ENCODE results near the gene CMIP.

Gene CMIP

DNA sequence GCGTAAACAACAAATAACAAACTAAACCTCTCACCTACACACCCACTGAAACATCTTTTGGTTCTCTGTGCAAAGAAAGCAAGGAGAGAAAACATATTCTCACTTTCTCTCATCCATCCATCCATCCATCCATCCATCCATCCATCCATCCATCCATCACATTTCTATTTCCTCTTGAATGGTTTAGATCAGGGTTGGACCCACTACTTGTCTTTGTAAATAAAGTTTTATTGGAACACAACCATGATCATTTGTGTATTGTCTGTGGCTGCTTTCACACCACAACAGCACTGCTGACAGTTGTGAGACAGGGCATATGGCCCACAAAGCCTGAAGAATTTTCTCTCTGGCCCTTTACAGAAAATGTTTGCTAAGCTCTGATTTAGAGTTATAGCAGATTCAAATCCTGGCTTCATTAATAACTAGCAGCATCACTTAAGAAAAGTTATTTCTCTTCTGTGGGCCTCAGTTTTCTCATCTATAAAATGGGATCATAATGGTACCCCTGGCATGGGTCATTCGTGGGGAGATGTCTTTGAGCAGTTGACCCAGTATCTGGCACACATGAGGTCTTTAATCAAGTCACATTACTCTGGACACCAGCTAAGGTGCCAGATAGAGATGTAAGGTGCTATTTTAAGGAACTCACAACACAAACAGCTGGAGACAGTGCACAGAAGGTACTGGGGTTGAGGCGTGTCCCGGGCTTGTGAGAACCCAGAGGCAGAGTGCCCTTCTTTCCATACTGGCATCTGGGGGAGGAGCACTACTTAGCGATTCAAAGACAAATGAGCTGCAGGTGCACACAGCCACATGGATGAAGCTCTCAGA, 146.3 kb downstream of the CMIP start:
- FAIRE-seq, result no peak

DNA sequence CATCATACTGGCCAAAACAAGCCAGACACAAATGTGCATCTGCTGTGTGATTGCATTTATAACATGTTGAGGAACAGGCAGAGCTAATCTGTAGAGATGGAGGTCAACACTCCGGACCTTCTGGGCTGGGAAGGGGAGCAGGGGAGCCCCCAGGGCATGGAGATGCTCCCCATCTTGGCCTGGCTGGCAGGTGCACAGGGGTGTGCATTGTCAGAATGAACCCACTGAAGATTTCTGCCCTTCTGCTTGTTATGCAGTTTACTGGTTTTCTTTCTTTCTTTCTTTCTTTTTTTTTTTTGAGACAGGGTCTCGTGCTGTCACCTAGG, 146.9 kb downstream of the CMIP start:
- FAIRE-seq, result no peak

DNA sequence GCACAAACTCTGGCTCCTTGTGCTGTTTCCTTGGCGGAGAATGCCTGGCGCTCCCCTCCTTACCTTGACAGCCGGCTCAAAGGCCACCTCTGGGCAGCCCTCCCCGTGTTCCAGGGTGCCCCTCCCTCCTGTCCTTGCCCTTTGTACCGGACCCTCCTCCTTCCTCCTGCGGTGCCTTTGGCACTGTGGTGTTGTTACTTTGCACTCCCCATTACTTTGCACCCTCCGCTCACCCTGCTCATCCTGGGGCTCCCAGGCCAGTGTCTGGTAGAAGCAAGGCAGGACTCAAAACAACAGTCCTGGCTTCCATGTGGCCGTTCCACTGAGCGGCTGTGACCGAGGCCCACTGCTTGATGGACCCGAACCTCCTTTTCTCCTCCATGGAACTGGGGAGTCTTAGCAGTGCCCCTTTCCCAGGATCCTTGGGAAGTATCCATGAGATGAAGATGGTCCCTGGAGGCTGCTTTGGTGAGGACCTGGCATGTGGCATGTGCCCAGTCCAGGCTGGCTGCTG, 147.8 kb downstream of the CMIP start:
- FAIRE-seq, result no peak

DNA sequence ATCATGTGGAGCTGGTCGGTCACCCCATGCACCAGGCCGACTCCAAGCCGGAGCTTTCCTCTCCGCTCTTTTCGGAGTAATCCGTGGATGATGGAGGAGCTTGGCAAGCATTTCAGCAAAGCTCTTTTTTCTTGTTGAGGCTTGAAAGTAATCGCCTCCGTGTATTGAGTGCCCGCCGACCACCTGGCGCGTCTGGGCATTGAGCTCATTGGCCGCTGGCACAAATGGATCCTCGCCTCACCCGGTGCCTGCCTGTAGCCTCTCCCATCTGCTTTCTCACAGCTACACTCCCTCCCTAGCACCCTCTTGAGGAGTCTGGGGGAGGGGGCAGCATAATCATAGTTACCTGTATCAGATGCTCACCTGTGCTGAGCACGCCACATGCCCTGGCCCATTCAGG, 148.9 kb downstream of the CMIP start:
- FAIRE-seq, result no peak

DNA sequence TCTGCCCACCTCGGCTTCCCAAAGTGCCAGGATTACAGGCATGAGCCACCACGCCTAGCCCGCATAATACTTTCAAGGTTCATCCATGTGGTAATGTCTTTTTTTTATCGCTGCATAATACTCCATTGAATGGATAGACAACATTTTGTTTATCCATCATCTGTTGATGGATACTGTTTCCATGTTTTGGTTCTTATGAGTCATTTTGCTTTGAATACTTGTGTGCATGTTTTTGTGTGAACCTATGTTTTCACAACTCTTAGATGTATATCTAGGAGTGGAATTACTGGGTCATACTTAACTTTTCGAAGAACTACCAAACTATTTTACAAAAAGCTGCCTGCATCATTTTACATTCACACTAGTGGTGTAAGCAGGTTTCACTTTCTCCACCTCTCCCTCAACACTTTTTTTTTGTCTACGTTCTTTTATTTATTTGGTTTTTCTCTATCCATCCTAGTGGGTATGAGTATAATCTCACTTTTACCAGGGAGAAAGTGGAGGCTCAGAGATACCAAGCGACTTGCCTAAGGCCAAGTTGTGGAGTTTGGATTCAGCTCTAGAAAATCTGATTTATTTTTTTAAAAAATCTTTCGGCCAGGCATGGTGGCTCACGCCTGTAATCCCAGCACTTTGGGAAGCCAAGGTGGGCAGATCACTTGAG, 151.2 kb downstream of the CMIP start:
- FAIRE-seq, result no peak

DNA sequence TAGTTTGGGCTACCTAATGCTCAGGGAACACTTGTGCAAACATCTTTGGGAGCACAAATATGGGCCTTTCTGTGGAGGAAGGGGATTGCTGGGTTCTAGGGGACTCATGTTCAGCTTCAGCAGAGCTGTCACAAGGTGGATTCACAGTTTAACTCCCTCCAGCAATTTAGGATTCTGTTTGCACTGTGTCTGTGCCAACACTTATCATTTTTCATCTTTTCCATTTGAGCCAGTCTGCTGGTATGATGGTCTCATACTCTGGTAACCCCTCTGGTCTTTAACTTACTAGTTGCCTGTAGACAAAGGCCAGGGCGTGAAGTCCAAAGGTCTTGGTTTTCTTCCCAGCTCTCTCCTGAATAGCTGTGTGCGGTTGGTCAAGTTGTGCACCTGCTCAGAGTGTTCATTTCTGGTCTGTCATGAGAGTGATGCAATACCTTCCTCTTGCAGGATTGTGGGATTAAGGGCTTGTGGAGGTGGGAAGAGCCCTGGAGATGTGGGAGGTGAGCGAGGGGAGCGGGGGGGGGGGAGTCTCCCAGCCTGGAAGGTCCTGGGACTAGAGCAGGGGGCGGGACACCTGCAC, 152.6 kb downstream of the CMIP start:
- no peak for FAIRE-seq

DNA sequence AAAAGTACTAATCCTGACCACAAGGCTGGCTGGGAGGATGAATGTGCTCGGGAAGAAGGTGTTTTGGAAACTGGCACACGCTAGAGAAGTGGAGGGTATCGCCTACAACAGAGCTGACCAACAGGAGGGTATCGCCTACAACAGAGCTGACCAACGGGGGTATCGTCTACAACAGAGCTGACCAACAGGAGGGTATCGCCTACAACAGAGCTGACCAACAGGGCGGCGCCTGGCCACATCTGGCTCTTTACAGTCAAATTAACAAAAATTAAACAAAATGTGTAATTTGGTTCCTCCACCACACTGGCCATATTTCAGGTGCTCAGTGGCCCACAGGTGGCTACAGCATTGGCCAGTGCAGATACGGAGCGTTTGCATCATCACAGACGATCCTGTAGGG, 153.5 kb downstream of the CMIP start:
- no peak for FAIRE-seq

DNA sequence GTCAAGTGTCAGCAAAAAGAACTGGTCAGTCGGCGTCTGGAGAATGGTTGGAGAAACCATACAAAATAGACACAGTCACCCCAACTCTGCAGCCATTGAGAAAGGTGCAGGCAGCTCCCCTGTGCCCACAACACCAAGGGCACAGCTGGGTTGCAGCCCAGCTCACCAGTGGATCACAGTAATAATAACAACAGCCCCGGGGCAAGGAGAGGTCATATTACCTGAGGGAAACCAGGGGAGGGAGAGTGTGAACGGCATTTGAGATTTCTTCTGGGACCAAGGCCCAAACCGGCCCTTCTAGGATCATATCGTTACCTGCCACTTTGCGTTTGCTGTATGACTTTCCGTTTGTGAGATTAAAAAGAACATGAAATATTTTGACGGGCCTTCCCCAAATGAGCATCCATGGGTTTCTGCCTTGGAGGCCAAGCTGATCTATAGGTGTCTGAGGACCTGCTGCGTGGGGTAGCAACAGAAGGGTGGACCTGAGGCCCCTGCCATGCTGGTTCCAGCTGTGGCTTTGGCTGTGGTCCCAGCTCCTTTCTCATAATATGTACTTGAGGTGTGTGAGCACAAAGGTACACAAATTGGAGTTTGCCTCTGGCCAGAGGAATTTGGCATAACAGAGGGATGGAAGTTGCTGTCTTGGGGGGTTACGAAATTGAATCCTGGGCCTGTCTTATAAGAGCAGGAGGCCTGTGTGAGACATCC, 154.6 kb downstream of the CMIP start:
- FAIRE-seq, result no peak

DNA sequence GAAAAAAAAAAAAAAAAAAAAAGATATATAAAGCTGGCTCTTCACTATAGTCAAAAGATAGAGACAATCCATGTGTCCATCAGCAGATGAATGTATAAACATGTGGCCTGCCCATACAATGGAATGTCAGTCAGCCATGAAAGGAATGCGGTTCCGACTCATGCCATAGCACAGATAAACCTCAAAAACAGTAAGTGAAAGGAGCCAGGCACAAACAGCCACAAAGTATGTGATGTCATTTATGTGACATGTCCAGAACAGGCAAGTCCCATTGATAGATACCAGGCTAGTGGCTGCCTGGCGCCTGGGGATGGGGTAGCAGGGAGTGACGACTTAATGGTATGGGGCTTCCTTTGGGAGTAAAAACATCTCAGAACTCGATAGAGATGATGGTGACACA, 155.7 kb downstream of the CMIP start:
- FAIRE-seq, result no peak

DNA sequence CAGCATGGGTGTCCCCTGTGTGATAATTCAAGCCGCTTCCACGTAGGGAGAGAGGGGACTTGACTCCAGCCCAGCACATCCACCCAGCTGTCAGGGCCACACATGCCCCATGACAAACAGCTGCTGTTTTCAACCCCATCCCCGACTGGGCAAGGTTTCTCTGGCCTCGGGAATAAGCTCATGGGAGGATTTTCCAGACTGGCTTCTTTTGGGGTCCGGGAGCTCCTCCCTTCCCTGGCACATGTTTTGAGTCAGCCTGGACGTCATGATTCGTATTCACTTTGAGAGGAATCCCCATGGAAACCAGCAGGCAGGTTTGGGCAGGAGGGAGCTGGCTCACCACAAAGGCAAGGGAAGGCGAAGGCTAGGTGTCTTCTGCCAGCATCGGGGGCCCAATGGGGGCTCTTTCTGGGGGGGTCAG, 156.4 kb downstream of the CMIP start:
- no peak for FAIRE-seq

DNA sequence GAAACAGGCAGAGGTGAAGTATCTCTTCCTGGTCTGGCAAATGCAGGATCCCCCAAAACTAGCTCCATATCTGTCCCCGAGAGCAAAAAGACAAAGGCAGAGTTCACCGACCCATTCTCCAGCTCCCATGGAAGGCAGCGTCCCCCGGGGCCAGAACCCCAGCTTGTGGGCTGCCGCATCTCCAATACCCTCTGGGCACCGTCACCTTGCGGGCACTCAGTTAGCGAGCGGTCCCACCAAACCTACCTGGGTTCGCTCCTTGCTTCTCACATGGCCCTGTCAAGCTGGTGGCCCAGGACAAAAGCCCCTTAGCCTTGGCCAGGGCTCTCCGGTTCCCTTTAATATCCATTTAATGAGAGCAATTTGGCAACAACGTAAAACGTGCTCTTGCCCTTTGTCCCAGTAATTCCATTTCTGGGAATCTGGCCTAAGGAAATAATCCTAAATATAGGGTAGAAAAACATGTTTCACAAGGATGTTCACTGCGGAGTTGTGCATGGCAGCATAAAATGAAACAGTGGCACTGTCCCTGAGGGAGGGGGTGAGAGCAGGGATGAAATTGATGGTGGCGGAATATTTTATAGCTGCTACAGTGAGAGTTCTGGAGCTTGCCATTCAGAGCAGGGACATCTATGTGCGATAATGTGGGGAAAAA, 157.1 kb downstream of the CMIP start:
- no peak for FAIRE-seq

DNA sequence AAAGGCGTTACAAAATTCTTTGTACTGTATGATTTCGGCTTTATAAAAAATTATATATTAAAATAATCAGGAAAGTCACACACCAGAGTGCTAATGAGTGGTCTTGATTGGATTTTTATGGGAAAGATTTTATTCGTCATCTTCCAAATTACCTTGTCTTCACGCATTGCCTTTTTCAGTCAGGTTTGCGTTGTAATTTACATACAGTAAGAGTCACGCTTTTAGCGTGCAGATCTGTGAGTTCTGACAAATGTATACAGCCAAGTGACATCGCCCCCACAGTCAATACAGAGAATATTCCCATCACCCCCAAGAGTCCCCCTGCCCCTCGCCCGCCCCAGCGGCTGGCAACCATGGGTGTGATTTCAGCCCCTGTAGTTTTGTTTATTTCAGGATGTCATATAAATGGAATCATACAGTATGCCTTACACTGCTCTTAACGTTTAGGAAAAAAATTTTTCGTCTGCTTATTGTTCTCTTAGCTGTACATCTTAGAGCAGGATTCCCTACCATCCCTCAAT, 157.7 kb downstream of the CMIP start:
- no peak for FAIRE-seq

DNA sequence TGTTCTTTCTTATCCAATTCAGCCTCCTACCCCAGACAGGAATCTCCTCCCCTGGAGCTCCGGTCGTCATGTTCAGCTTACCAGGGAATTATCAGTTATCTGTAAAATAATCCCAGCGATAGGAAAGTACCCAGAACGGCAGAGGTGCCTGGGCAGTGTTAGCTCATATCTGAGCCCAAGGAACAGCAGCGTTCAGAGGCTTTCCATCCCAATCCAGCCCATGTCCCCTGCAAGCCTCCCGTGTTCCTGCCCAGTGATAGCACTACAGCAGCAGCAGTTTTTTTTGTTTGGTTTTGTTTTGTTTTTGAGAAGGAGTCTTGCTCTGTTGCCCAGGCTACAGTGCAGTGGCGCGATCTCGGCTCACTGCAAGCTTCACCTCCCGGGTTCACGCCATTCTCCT, 158.2 kb downstream of the CMIP start:
- no peak for FAIRE-seq

DNA sequence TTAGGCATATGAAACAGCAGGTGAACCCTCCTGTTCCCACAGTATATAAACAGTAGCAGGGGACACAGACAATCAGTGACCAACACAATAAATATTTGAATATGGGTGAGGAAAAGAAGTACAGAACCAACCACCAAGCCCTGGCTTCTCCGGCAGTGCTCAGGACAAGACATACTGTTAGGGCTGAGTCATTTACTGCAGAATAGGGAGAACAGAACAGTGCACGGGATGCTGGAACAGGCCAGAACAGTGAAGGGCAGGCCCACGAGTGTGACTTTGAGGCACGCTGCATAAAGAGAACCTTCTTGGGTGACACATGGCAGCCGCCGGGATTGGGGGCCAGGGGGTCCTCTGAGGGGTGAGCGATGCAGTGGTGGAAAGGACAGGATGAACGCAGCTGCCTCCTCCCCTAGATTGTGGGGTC, 160.4 kb downstream of the CMIP start:
- FAIRE-seq, result no peak

DNA sequence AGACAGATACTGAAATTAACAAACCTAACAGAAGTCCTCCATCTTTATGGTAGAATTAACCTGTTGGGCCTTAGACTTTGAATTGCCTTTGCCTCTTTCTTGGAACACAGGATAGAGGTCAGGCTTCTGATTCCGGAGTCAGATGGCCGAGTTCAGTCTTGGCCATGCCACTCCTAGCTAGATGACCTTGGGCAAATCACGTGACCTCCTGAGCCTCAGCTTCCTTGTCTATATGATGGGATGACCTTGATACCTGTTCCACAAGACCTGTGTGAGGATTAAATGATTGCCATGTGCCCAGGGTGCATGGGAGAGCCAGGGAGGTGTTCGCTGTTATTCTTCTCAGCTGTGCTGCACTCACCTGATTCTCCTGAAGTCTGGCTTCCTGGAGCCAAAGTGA, 161.4 kb downstream of the CMIP start:
- no peak for FAIRE-seq

DNA sequence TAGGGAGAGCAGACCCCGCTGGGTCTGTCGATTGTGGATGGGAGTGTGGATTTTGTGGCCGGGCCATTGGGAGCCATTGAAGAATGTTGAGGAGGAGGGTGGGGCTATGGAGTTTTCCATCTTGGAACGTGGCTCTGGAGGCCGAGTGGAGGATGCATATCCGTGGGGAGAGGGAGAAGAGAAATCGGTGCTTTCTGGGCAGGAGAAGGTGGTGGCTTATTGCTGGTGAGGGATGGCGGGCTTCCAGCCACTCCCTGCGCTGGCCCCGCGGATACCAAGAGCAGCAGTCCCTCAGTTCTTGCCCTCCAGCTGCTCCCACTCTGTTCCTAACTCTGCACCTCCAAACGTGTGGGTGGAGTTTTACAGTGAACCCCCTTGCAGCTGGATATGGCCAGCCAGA, 162.4 kb downstream of the CMIP start:
- FAIRE-seq, result no peak

DNA sequence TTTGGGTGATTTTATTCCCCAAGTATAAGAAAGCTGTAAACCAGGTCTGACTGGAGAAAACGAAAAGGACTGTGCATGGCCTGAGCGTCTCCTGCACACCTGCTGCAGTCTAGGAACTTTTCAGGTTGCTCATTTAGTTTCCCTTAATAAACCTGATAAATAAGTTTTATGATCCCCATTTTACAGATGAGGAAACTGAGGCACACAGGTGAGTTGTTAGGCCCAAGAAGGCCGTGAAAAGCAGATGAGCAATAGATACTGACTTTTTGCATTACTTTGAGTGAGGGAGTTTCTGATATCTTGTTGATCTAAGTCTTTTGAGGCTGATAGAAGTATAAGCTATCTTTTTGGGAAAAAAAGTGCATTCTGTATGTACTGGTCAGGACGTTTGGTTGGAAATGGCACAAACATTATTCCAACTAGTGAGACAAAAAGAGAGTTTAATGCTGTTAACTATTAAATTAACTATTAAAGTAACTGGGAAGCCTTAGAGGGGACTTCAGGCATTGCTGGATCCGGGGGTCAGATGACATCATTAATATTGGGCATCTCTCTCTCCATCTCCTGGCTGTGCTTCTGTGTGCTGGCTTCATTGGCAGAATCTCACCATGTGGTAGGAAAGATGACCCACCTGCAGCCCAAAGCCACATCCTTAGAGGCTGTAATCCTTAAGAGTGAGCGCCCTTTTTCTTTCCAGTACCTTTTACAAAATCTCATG, 163.4 kb downstream of the CMIP start:
- no peak for FAIRE-seq

DNA sequence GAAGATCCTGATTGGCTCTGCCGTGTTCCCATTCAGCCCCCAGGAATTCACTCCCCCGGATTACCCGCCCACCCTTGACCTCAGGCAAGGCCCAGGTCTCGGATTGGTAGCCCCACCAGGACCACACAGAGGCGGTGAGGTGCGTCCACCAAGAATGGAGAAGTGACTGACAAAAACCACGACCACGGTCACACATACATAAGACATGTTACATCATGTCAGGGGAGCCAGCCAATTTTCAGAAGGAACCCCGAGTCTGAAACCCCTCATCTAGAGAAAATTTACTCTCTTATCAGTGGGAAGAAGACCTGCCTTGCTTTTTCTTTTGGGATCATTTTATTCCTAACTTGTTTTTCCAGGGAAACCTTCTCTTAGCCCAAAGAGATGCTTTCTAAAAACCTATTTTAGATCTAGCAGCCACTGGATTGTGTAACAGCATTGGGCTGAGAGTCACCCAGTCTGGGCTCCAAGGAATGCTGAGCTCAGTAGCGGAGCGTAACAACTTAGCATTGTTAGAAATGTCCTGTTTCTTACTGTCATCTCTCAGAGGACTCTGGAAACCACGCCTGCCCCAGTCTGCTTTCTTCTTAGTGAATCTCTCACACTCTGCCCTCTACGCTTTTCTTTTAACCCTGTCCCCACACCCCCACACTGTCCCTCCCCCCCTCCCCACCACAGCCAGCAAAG, 164.1 kb downstream of the CMIP start:
- FAIRE-seq, result no peak

DNA sequence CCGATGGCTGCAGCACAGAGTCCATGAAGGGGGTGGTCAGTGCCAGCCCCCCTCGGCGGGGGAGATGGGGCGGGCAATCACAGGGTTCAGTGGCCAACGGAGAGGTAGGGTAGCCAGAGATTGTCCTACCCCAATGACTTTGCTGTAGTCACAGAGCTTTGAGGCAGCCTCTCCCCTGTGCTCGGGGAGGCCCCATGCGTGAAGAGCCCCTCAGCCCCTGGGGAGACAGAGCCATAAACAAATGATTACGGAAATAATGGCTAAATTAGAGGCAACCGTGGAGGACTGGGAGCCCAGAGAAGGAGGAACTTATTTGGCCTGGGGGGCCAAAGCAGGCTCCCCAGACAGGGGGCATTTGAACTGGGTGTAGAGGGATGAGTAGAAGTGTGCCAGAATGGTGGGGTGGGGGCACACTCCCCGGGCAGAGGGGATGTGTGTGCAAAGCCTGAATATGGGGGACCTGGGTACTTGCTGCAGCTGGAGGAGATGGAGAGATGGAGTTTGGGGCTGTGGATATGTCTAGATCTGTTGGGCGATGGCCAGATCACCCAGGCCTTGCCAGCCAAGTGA, 164.8 kb downstream of the CMIP start:
- FAIRE-seq, result no peak

DNA sequence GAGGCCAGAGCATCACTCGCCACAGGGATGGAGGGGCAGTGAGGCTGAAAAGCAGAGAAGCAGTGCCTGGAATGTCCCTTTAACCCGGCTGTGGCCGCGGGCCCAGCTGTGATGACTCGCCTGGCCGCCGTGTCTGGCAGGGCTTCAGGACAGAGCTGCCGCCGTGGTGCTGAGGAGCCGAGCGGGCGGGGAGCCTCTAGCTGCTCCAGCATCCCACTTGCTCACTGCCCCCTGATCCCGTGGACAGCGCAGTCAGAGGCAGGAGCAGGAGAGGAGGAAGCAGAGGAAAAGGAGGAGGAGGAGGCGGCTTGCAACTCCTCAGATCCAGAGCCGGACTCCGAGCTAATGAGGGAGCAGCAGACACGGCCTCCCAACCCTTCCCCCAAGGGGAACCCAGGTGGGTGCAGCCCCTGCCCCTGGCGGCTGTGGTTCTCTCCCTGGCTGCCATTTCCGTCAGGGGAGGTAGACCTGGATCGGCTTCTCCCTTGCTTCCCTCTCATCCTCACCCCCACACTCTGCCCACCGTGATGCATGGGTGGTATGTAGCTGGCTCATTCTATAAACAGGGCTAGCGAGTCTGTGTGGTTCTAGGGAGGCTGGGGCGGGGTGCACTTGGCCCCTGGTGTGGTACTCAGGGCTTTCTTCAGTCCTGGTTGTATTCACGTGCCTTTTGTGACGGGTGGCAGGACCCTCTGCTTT, 165.7 kb downstream of the CMIP start:
- no peak for FAIRE-seq
